HG02885 (cell line): ENCODE measurements around the gene GRIK5.

Experiments
- ATAC-seq: cut with Tn5 transposase; IDR thresholded peaks from one replicate; pipeline ENCODE4 v1.9.1; 2021; ENCODE audit warnings: mild to moderate bottlenecking; ENCODE audit not compliant: unreplicated experiment, poor library complexity

Gene GRIK5

DNA sequence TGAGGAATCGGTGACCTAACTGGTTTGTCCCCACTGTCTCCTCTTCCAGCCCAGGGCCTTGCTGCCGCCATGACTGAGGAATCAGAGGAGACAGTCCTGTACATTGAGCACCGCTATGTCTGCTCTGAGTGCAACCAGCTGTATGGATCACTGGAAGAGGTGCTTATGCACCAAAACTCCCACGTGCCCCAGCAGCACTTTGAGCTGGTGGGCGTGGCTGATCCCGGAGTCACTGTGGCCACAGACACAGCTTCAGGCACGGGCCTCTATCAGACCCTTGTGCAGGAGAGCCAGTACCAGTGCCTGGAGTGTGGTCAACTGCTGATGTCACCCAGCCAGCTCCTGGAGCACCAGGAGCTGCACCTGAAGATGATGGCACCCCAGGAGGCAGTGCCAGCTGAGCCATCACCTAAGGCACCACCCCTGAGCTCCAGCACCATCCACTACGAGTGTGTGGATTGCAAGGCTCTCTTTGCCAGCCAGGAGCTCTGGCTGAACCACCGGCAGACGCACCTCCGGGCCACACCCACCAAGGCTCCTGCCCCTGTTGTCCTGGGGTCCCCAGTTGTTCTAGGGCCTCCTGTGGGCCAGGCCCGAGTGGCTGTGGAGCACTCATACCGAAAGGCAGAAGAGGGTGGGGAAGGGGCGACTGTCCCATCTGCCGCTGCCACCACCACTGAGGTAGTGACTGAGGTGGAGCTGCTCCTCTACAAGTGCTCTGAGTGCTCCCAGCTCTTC lies 8.7 kb upstream of the GRIK5 start:
- ATAC-seq, result no peak

DNA sequence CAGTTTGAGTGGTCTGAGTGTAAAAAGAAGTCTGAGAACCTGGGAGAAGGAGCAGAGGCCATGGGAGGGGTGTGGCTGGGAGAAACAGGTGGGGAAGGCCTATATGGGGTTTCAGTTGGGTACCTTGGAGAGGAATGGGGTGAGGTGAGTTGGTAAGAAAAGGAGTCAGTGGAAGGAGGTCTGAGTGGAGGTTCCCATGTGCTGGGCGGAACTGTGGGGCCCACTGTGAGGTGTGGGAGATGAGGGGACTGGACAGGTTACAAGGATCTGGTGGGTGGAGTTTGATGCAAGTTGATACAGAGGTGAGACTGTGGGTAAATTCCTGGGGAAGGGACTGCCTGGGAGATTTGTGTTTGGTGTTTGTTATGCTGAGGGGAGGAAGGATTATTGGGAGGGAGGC lies 8.1 kb upstream of the GRIK5 start:
- ATAC-seq, result no peak

DNA sequence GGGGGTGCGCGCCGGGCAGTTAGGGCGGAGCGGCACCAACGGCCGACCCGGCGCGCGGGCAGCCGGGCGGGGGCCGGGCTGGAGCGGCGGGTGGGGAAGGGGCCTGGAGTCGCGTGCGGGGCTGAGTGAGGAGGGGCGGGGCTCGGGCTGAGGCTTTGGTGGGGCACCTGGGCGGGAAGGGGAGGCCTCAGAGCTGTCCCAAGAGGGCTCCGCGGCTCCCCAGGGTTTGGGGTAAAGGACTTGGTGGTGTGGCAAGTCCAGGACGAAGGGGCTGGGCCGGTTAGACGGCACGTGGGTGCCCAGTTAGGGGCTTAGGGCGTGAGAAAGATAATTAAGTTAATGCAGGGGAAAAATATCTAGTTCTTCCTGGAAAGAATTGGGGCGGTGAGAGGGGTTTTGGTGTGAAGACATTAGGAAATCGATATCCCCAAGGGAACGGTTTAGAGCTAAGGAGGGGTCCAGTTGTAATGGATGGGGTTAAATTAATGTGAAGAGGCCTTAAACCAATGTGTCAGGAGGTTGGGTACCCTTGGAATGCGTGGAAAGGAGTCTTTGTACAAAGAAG lies 6.5 kb upstream of the GRIK5 start:
- ATAC-seq, result no peak

DNA sequence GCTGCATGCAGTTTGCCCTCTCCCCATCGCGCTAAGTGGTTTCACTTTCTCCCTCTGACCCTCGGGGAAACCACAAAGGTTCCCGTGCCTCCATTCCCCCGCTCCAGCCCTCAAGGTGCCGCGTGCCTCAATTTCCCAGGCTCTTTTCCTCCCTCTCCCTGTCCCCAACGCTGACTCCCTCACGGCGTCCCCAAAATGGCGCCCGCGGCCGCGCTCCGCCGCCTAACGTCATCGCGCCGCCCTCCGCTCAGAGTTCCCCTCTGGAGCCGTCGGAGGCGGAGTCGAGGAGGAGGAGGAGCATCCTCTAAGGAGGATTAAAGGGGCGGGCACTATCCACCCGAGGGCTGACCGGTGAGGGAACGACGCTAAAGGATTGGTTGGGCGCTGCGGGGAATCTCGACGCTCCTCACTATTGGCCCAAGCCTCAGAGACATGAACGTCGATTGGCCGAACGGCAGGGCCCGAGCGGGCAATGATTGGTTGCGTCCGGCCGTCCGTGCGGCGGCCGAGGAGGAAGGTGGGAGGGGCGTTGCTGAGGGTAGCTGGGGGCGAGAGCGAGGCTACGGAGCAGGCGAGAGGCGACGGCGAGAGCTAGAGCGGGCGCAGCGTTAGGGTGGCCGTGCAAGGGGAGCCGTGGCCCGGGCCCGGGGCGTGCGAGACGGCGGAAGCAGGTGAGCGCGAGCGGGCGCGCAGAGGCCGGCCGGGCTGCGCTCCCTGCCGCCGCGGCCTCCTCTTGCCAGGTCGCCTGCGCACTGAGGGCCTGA lies 5.8 kb upstream of the GRIK5 start, which contains the start of gene ZNF574:
Gene ZNF574 (plus strand): TSS at position 551 of the 764 bp plus-strand sequence. CDS start 2,441 bp downstream, outside the sequence.
- ATAC-seq, result peak; percentile 95

DNA sequence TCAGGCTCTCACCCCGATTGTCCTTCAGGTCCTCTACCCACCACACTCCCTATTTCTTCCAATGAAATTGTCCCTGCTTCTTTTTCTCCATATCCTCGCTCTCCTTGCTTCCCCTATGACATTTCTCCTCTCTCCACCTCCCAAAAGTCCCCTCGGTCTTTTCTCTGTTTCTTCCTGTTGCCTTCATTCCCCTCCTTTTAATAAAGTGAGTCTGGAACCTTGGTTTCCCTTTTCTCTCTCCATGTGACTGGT lies 5.3 kb upstream of the GRIK5 start:
- no peak for ATAC-seq

DNA sequence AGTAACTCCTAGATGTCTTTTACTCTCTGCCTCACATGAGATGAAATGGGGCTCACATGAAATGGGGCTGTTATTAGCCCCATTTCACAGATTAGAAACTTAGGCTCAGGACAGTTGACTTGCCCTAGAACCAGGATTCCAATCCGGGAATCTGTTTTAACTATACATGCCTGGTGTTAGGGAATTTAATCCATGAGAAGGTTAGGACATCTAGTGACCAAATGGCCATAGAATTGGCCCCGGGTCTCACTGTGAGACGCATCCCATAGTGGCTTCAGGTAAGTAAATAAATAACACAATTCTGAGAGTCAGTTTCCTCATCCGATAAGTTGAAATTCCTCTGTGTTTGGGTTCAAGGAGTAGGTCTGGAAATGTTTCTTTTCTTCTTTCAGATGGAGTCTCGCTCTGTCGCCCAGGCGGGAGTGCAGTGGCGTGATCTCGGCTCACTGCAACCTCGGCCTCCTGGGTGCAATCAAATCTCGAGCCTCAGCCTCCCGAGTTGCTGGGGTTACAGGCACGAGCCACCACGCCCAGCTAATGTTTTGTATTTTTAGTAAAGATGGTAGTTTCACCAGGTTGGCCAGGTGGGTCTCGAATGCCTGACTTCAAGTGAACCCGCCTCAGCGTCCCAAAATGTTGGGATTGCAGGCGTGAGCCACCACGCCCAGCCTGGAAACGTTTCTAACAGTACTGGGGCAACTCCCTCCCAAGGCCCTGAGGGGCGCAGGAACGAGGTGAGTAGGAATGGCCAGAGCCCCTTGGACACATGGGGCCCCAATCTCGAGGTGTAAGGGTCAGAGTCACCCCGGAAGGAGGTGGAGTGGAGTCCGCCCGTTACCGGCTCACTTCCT lies 4.7 kb upstream of the GRIK5 start:
- no peak for ATAC-seq

DNA sequence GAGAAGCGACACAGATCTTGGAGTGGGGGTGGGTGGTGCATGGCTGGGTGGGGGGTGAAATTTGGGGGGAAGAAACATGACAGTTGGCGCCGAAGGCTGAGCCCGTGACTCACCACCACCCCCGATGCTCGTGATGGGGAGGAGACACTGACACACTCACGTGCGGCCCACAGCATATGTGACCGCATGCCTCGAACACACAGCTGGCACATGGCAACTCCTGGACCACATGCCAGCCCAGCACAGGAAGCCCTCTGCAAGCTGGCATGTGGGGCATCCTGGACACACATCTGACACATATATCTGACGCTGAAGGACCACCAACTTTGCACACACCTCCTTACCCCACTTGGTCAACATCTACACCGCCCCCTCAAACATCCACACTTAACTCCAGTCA lies 1.2 kb upstream of the GRIK5 start:
- ATAC-seq, result no peak

DNA sequence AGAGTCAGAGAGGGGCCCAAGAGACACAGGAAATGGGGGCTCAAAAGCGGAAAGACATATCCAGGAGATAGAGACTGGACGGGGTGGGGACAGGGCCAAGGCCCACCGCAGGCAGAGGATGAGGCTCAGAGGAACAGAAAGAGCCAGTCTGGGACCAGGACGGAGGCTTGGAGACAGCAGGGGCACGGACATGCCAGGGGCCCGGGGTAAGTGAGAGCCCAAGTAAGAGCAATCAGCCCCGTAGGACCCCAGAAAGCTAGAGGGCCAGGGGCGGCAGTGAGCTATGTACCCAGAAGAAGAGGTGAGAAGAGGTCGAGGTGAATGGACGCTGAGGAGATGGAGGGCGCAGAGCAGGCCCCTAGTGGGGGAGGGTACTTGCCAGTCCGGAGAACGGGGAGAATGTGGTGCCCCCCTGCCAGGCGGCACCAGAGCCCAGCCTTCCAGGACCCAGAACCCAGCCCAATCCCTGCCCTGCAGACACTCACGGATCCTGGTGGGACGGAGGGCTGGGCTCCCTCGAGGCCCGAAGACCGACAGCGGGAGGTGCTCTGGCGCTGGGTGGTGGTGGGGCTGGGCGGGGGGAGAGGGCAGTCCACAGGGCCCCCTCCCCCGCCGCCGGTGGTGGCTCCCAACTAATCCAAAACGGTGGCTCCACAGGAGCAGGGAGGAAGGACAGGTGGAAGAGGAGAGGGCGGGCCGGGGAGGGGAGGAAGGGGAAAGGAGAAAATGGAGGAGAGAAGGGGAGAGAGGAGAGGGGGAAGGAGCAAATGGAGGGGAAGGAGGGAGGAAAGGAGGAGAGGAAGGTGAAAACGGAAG lies 1.0 kb downstream of the GRIK5 start:
- ATAC-seq, result no peak

DNA sequence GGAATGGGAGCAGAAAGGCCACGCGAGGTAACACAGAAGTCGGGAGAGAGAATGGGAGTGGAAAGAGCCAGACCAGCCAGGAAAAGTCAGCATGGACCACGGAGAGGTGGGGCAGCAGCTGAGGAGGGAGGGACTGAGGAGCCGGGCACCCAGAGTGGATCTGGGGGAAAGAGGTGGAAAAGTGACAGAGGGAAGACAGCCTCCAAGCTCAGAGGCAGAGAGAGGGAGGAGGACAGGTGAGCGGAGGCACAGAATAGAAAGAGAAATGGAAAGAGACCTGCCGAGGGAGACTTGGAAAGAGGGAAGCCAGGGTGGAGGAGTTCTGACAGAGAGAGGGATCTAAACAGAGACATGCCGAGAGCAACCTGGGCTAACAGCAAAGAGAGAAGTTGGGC lies 1.6 kb downstream of the GRIK5 start:
- ATAC-seq, result no peak

DNA sequence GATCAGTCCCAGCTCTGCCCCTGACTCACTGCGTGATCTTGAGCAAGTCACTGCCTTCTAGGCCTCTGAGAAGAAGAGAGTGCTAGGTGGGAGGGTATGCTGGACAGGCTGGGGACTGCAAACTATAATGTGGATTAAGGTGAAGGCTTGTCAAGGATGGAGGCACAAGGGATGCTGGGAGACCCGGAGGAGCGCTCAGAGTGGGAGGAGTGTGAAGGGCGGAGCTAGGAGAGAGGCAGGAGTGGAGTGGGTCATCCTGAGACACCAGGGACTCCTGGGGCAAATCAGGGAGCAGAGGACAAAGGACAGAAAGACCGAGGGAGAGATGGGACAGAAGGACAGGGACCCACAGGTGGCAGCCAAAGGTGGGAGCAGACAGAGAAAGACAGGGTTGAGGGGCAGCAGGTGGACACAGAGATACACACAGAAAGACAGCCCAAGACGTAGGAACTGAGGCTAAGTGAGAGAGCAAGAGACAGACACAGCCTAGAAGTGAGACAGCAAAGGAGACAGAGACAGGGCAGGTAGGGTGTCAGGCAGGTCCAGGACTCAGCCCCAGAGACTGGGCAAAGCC lies 2.6 kb downstream of the GRIK5 start:
- ATAC-seq, result no peak

DNA sequence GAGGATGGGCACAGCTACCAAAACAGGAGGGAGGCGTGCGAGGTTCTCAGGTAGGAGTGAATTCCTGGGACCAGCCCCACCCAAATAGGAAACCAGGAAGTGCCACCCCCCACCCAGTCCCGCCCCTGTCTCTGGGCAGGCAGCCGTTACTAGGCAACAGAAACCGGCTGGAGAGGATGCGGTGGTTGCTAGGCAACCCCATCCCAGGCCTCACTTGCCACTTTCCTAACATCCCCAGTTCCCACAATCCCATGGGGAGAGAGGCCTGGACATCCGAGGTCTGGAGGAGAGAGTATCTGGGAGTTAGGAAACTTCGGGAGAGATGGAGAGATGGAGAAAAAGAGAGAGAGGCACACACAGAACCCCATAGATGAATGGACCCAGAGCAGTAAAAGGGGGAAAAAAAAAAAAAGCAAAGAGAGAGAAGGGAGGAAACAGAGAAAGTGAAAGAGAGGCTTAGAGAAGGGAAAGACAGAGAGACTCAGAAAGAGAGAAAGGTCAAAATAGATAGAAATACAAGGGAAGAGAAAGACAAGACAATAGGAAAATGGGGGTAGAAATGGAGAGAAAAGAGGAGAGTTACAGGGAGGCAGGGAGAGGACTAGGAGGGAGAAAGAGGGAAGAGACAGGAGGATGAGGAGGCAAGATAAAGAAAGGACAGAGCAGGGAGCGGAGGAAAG lies 3.8 kb downstream of the GRIK5 start:
- ATAC-seq, result no peak

DNA sequence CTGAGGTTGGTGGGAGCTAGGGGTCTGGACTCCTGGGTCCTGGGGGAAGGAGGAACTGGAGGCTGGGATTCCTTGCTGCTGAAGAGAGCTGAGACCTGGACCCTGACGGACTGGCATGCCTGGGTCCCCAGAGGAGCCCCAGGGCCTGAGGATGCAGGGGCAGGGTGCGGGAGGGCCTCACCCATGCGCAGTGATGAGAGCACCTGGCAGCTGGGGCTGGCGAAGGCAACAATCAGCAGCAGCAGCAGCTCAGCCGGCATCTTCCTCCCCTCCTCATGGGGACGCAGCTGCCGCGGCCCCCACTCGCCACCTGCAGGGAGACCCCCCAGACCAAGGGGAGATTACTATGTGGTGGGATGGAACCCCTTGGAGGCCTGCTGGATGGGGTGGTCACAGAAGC lies 4.5 kb downstream of the GRIK5 start:
- no peak for ATAC-seq

DNA sequence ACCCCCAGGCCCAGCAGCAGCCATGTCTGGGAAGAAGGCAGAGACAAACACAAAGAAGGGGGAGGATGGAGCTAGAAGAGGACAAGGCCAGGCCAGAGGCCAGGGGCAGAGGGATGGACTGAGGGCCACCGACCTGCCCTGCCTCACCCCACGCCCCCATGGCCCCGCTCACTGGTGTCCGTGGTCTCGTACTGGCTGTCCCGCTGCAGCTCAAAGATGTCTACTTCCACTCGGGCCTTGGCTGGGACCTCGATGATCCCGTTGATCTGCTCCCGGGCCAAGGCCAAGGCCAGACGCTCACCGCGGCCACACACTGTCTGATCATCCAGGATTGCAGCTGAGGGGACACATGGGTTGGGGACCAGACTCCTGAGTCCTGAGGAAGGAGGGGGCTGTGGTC lies 5.0 kb downstream of the GRIK5 start:
- no peak for ATAC-seq

DNA sequence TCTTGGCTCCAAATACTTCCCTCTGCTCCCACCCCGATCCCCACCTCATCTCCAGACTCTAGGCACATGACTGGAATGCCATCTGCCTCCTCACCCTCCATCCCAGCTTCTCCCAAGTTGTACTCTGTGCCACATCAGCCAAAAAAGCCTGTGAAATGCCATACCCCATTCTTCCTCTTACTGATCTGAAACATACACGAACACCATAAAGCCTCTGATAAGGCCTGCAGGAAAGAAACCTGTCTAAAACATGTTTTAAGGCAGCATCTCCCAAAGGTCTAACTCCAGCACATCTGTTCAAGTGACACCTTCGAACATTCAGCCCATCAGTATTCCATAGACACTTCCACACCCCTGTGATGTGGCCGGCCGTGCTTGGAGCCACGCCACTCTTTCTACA lies 5.6 kb downstream of the GRIK5 start:
- no peak for ATAC-seq

DNA sequence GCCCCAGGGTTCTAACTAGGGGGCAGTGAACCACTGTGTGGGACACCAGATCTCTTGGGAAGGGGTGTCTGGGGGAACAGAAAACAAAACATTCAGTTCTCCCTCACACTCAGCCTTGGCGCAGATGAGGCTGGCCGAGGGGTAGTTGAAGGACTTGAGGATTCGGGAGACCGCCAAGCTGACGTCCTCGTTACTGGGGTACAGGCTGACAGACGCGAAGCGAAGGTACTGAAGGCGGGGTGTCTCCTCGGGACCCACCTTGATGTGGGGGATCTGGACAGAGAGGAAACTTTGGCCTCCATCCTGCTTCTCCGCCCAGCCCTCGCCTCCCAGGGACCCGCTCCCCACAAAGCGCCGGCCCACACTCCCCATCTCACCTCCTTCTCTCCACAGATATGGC lies 7.6 kb downstream of the GRIK5 start:
- ATAC-seq, result no peak

DNA sequence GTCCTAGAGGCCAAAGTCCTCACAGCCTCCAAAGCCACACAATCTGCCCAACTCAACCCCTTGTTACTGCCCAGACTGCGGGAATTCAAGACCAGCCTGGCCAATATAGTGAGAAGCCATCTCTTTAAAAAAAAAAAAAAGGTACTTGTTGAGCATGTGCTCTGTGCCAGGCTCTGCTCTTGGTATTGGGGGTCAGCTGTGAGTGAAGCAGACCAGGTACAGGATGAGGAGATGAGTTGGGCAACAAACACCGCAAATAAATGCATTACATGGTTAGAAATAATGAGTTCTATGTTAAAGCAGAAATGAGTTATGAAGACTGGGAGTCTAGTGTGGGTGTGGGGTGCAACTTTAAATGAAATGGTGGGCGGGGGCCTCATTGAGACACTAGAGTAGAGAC lies 9.9 kb downstream of the GRIK5 start:
- ATAC-seq, result no peak

DNA sequence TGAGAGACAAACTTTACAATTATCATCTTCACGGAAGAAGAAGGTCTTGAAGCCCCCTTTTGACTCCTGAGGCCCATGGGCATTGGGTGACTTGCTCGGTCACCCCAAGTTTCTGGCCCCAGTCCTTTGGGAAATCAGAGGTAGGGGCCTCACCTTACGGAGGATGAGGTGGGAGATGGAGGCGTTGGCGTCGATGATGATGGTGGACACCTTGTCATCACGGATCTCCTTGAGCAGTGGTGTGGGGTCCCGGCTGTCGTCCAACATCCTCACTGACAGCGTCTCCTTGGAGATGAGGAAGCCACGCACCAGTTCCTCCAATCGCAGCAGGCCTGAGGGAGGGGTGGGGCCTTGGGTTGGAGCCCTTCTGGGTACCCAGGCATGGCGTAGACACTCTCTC lies 10.8 kb downstream of the GRIK5 start:
- ATAC-seq, result no peak

DNA sequence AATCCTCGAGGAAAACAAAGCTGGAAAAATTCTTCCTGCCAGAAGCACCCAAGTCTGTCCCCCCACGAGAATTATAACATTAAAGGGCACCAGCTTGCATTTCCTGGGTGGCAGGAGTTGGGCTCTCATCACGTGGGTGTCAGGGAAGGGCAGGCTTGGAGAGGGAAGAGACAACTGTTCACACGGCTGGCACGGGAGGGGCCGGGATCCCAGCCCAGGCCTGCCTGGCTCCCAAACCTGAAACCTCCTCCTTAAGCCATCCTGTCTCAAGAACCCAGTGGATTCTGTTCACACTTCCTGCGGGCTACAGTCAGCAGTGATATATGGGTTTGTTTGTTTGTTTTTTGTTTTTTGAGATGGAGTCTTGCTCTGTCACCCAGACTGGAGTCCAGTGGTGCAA lies 12.2 kb downstream of the GRIK5 start:
- ATAC-seq, result no peak

DNA sequence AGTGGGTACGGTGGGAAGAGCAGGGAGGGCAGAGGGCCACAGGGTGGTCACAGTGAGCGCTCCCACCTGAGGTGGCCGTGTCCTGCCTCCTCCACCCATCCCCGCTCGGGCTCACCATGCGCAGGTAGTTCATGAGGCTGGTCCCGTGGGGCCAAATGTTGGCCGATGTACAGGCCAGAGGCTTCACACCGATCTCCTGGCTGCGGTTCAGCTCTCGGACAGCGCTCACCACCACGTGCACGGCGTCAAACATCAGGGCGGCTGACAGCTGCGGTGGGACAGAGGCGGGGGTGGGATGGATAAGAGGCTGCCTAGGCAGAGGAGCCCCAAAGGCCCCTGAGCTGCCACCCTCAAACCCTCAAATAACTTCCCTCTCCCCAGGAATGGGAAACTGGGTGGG lies 15.8 kb downstream of the GRIK5 start:
- ATAC-seq, result no peak
